Natural killer cell (primary cell): Measurements from ENCODE around the gene LMX1A. TPM values are rescaled to one million over a fixed set of nuclear protein-coding genes. Genes with fewer than 3 reads are reported as not detected.

Source experiments
- ATAC-seq, 3 donors: fragments of 150-1000 bp in 2 of 3; fragments of 200-7000 bp in 1 of 3; cut with Tn5 transposase; 1 replicate in 1 of 3; 2 replicates in 2 of 3; pipeline ENCODE4 v1.10.0; 2021; ENCODE audit warnings: mild to moderate bottlenecking in 2 of 3, moderate library complexity in 2 of 3
- DNase-seq, 2 donors: peaks; one replicate each; pipeline versions ENCODE4 v3.0.0 to v3.0.0-alpha.2; 2013 to 2021; ENCODE audit warnings: mixed read lengths in 1 of 2
- H3K27ac ChIP-seq: one replicate; pipeline ENCODE4 v1.5.1; 2013; ENCODE audit warnings: mild to moderate bottlenecking, low read length
- H3K27me3 ChIP-seq: one replicate; pipeline ENCODE4 v1.6.1; 2013; ENCODE audit warnings: low read length; ENCODE audit not compliant: control insufficient read depth, insufficient read depth
- H3K36me3 ChIP-seq: one replicate; pipeline ENCODE4 v1.6.1; 2013; ENCODE audit warnings: low read length; ENCODE audit not compliant: control insufficient read depth, insufficient read depth
- H3K4me1 ChIP-seq: one replicate; pipeline ENCODE4 v1.6.1; 2013; ENCODE audit warnings: low read length; ENCODE audit not compliant: control insufficient read depth, insufficient read depth
- H3K4me3 ChIP-seq: one replicate; pipeline ENCODE4 v1.5.1; 2013; ENCODE audit warnings: low read length
- H3K9me3 ChIP-seq: one replicate; pipeline ENCODE4 v1.6.1; 2013; ENCODE audit warnings: low read length; ENCODE audit not compliant: control insufficient read depth, insufficient read depth
- H3K27ac Mint-ChIP-seq, 2 donors: one replicate each; pipeline ENCODE4 v1.8.0; 2022; ENCODE audit warnings: mild to moderate bottlenecking in 2 of 2, mixed read lengths in 2 of 2, moderate library complexity in 1 of 2
- H3K27me3 Mint-ChIP-seq, 2 donors: one replicate each; pipeline ENCODE4 v1.8.0; 2022; ENCODE audit warnings: low read depth in 2 of 2, mixed read lengths in 2 of 2
- H3K36me3 Mint-ChIP-seq: one replicate; pipeline ENCODE4 v1.8.0; 2022; ENCODE audit warnings: mixed read lengths
- H3K4me1 Mint-ChIP-seq, 2 donors: one replicate each; pipeline ENCODE4 v1.8.0; 2022; ENCODE audit warnings: mixed read lengths in 2 of 2
- H3K4me3 Mint-ChIP-seq: one replicate; pipeline ENCODE4 v1.8.0; 2022; ENCODE audit warnings: mild to moderate bottlenecking, moderate library complexity, mixed read lengths
- H3K9me3 Mint-ChIP-seq, 2 donors: one replicate each; pipeline ENCODE4 v1.8.0; 2022; ENCODE audit warnings: mixed read lengths in 2 of 2
- CTCF ChIP-seq: fragments of 200-600 bp; IDR thresholded peaks from one replicate; pipeline ENCODE4 v1.8.0; 2022; ENCODE audit warnings: antibody characterized with exemption
- WGBS: methylation state at CpG from one replicate; pipeline ENCODE4 v1.1.7; 2013; ENCODE audit warnings: missing lambda C conversion rate; ENCODE audit not compliant: insufficient coverage; 5-methylcytosine and 5-hydroxymethylcytosine counted together
- intact Hi-C: fragments of 100-400 bp; cut with micrococcal nuclease; formaldehyde crosslinking; loops from one replicate; pipeline ENCODE4 v1.14.2; 2022
- total RNA-seq, 4 donors: library from RNA; stranded (reverse); fragments of 120-200 nt in 1 of 4; gene quantifications; one replicate each; pipeline versions ENCODE4 v1.2.3 to v1.2.4, GENCODE V29; 2013 to 2022

Gene LMX1A
- total RNA-seq, 3 donors from 2014 or later (not counting 1 experiment from before 2014, with no cell fraction given) = not detected

- 14% methylated on average over 6 of the region's 7 CpGs for WGBS
- intact Hi-C loops = no loop called here
- TF ChIP-seq CTCF = no peak
- DNase-seq (no peak), ATAC-seq (no peak)
- Histone ChIP-seq H3K27ac (no peak overlapping the region), H3K9me3 (no peaks in the 10 kb centered on the region), H3K36me3 (no peaks in the 10 kb centered on the region), H3K4me1 (peaks cover 12% of the 10 kb centered on the region), H3K27me3 (peaks cover 19% of the 10 kb centered on the region), H3K4me3 (no peak overlapping the region)
- Mint-ChIP-seq H3K27ac (no peak overlapping the region), H3K36me3 (no peaks in the 10 kb centered on the region), H3K9me3 (no peaks in the 10 kb centered on the region), H3K4me3 (no peak overlapping the region), H3K27me3 (peaks cover 38 to 81% of the 10 kb centered on the region in 2 donors), H3K4me1 (peaks cover 12% of the 10 kb centered on the region in 2 donors)
These were observed 19.1 kb upstream of the LMX1A start for GRCh38 chr1:165375623-165376022.

- Histone ChIP-seq H3K4me1 (peaks cover 10% of the 10 kb centered on the region), H3K9me3 (no peaks in the 10 kb centered on the region), H3K36me3 (no peaks in the 10 kb centered on the region), H3K27me3 (peaks cover 16% of the 10 kb centered on the region), H3K27ac (no peak overlapping the region), H3K4me3 (no peak overlapping the region)
- Mint-ChIP-seq H3K36me3 (no peaks in the 10 kb centered on the region), H3K4me3 (no peak overlapping the region), H3K27ac (no peak overlapping the region), H3K27me3 (peaks cover 31 to 84% of the 10 kb centered on the region in 2 donors), H3K9me3 (no peaks in the 10 kb centered on the region), H3K4me1 (peaks cover 6 to 12% of the 10 kb centered on the region in 2 donors)
- WGBS = 30% methylated on average over 4 of the region's 5 CpGs
- TF ChIP-seq CTCF = no peak
- DNase-seq (no peak), ATAC-seq (no peak)
- intact Hi-C loops = no loop called here
These were observed 15.2 kb upstream of the LMX1A start for GRCh38 chr1:165371588-165372225.

GRCh38 chr1:165369255-165369848 is 12.8 kb upstream of the LMX1A start:
- no peak overlapping the region for H3K4me3 ChIP-seq
- H3K36me3 ChIP-seq = no peaks in the 10 kb centered on the region
- 23% methylated on average over 7 of the region's 9 CpGs for WGBS
- peaks cover 33 to 78% of the 10 kb centered on the region in 2 donors for H3K27me3 Mint-ChIP-seq
- H3K27ac Mint-ChIP-seq = no peak overlapping the region
- TF ChIP-seq CTCF = peak; percentile 83
- peak; percentile 55 to 76 (median 70) for ATAC-seq
- H3K36me3 Mint-ChIP-seq = no peaks in the 10 kb centered on the region
- peak; percentile 46 to 74 for DNase-seq
- no peaks in the 10 kb centered on the region for H3K9me3 ChIP-seq
- H3K4me1 Mint-ChIP-seq = peaks cover 0 to 5% of the 10 kb centered on the region in 2 donors
- H3K4me1 ChIP-seq = no peaks in the 10 kb centered on the region
- H3K27ac ChIP-seq = no peak overlapping the region
- intact Hi-C loops = no loop called here
- no peaks in the 10 kb centered on the region for H3K9me3 Mint-ChIP-seq
- no peak overlapping the region for H3K4me3 Mint-ChIP-seq
- peaks cover 4% of the 10 kb centered on the region for H3K27me3 ChIP-seq
